ENCODE results near the gene PYGO2.

- no peak for TF ChIP-seq CTCF (IDR thresholded peaks at IDR 0.05; ENCODE audit: low read depth, low read length)
- TF ChIP-seq EZH2phosphoT487 (IDR thresholded peaks at IDR 0.05; ENCODE audit: low read depth) = no peak
Measured at GRCh38 chr1:155001425-155001674, 39.8 kb upstream of the PYGO2 start.

All from OCI-LY3 (cell line).